GM12864 (cell line): ENCODE measurements around the gene NAALADL2.

Source experiments
- DNase-seq: peaks from one replicate; pipeline ENCODE4 v3.0.0-alpha.2; 2011; ENCODE audit warnings: low read depth
- H3K4me3 ChIP-seq: 2 replicates; pipeline ENCODE4 v1.5.1; 2011; ENCODE audit warnings: mild to moderate bottlenecking, low read depth, low read length, control low read depth
- CTCF ChIP-seq: IDR thresholded peaks from 2 replicates; pipeline ENCODE4 v1.5.1; 2011; ENCODE audit warnings: low read depth, mild to moderate bottlenecking, moderate library complexity, low read length, control low read depth, inconsistent platforms; ENCODE audit errors: missing control alignments

NAALADL2 gene

GRCh38 chr3:175404621-175405020 lies 545.5 kb downstream of the NAALADL2 start:
- H3K4me3 ChIP-seq = no peak overlapping the region
- TF ChIP-seq CTCF = no peak
- no peak for DNase-seq

GRCh38 chr3:175410251-175410650 lies 551.1 kb downstream of the NAALADL2 start:
- no peak for DNase-seq
- H3K4me3 ChIP-seq = no peak overlapping the region
- no peak for TF ChIP-seq CTCF

- H3K4me3 ChIP-seq = no peak overlapping the region
- DNase-seq = no peak
- TF ChIP-seq CTCF = no peak
These were observed 552.3 kb downstream of the NAALADL2 start for GRCh38 chr3:175411405-175411804.

GRCh38 chr3:175411946-175412345 lies 552.8 kb downstream of the NAALADL2 start:
- no peak overlapping the region for H3K4me3 ChIP-seq
- TF ChIP-seq CTCF = no peak
- no peak for DNase-seq

GRCh38 chr3:175413926-175414325 lies 554.8 kb downstream of the NAALADL2 start:
- H3K4me3 ChIP-seq = no peak overlapping the region
- no peak for DNase-seq
- no peak for TF ChIP-seq CTCF

- DNase-seq = no peak
- H3K4me3 ChIP-seq = no peak overlapping the region
- TF ChIP-seq CTCF = no peak
These were observed 557.5 kb downstream of the NAALADL2 start for GRCh38 chr3:175416600-175416999.

- TF ChIP-seq CTCF = no peak
- H3K4me3 ChIP-seq = no peak overlapping the region
- no peak for DNase-seq
These were observed 558.3 kb downstream of the NAALADL2 start for GRCh38 chr3:175417426-175417825.
